ENCODE results near the gene COX8C. TPM values are rescaled to one million over a fixed set of nuclear protein-coding genes. Genes with fewer than 3 reads are reported as not detected.

The COX8C gene
- total and polyA plus RNA-seq, 4 donors = not detected

- TF ChIP-seq FOXA2 (IDR thresholded peaks at IDR 0.05) (no peak), MAX (IDR thresholded peaks at IDR 0.05) (no peak), CTCF (IDR thresholded peaks at IDR 0.05; ENCODE audit: low read depth, low read length, missing input control) (no peak), YY1 (IDR thresholded peaks at IDR 0.05) (no peak), ZBTB33 (IDR thresholded peaks at IDR 0.05) (no peak), GABPA (IDR thresholded peaks at IDR 0.05 in 1 of 2, conservative IDR thresholded peaks at IDR 0.05 in 1 of 2) (no peak), HNF4A (conservative IDR thresholded peaks at IDR 0.05) (no peak), ATF3 (IDR thresholded peaks at IDR 0.05) (no peak), FOXA1 (IDR thresholded peaks at IDR 0.05) (no peak), HNF4G (IDR thresholded peaks at IDR 0.05) (no peak), RXRA (IDR thresholded peaks at IDR 0.05) (no peak), EGR1 (IDR thresholded peaks at IDR 0.05; ENCODE audit: low read depth in 2 of 2) (no peak), REST (IDR thresholded peaks at IDR 0.05) (no peak), TAF1 (conservative IDR thresholded peaks at IDR 0.05) (no peak), NR2F2 (IDR thresholded peaks at IDR 0.05) (no peak), JUND (IDR thresholded peaks at IDR 0.05) (no peak)
- no peak for DNase-seq (ENCODE audit: low spot score)
- Histone ChIP-seq H3K36me3 (ENCODE audit: control insufficient read depth in 4 of 4, insufficient read depth in 3 of 4, low read depth in 1 of 4, low read length in 3 of 4) (no peaks in the 10 kb centered on the region), H3K9ac (ENCODE audit: low read depth in 1 of 2, low read length in 2 of 2) (no peak overlapping the region), H3K4me1 (ENCODE audit: control insufficient read depth in 4 of 4, insufficient read depth in 4 of 4, low read length in 3 of 4) (peaks cover 0 to 6% (median 3%) of the 10 kb centered on the region in 4 donors), H3K4me3 (ENCODE audit: low read depth in 1 of 3, low read length in 3 of 3) (no peak overlapping the region), H3K27me3 (ENCODE audit: control insufficient read depth in 4 of 4, insufficient read depth in 4 of 4, low read length in 3 of 4) (no peaks in the 10 kb centered on the region), H3K27ac (ENCODE audit: low read depth in 1 of 2, low read length in 2 of 2) (no peak overlapping the region), H3K9me3 (ENCODE audit: control insufficient read depth in 4 of 4, low read length in 3 of 4) (no peaks in the 10 kb centered on the region)
- WGBS = 77% methylated on average over 4 of the region's 4 CpGs
These were observed 30.3 kb upstream of the COX8C start for GRCh38 chr14:93316716-93317115.

Measured in liver (tissue), 9 donors.